ENCODE data around the gene TANC1.

Gene TANC1

GRCh38 chr2:159080641-159081040 is 112.2 kb downstream of the TANC1 start:
- Histone ChIP-seq H3K4me1 (ENCODE audit: control insufficient read depth in 1 of 2, insufficient read depth in 2 of 2, low read length in 2 of 2) (no peaks in the 10 kb centered on the region), H3K27me3 (ENCODE audit: control insufficient read depth in 1 of 2, insufficient read depth in 2 of 2, low read length in 2 of 2) (no peaks in the 10 kb centered on the region), H3K9me3 (ENCODE audit: control insufficient read depth in 1 of 2, low read length in 2 of 2) (no peaks in the 10 kb centered on the region), H3K27ac (ENCODE audit: low read depth, low read length) (no peak overlapping the region), H3K4me3 (ENCODE audit: low read depth in 1 of 2, low read length in 2 of 2) (no peak overlapping the region), H3K36me3 (ENCODE audit: control insufficient read depth in 1 of 2, insufficient read depth in 2 of 2, low read length in 2 of 2) (peaks cover 0 to 3% of the 10 kb centered on the region in 2 donors), H3K9ac (ENCODE audit: low read depth in 1 of 2, low read length in 2 of 2) (no peak overlapping the region)

GRCh38 chr2:159082119-159082518 is 113.7 kb downstream of the TANC1 start:
- Histone ChIP-seq H3K27me3 (ENCODE audit: control insufficient read depth in 1 of 2, insufficient read depth in 2 of 2, low read length in 2 of 2) (no peaks in the 10 kb centered on the region), H3K9me3 (ENCODE audit: control insufficient read depth in 1 of 2, low read length in 2 of 2) (no peaks in the 10 kb centered on the region), H3K4me3 (ENCODE audit: low read depth in 1 of 2, low read length in 2 of 2) (no peak overlapping the region), H3K36me3 (ENCODE audit: control insufficient read depth in 1 of 2, insufficient read depth in 2 of 2, low read length in 2 of 2) (peaks cover 0 to 3% of the 10 kb centered on the region in 2 donors), H3K4me1 (ENCODE audit: control insufficient read depth in 1 of 2, insufficient read depth in 2 of 2, low read length in 2 of 2) (no peaks in the 10 kb centered on the region), H3K9ac (ENCODE audit: low read depth in 1 of 2, low read length in 2 of 2) (no peak overlapping the region), H3K27ac (ENCODE audit: low read depth, low read length) (no peak overlapping the region)

GRCh38 chr2:159084384-159085370 is 116.2 kb downstream of the TANC1 start:
- no peaks in the 10 kb centered on the region for H3K9me3 ChIP-seq (ENCODE audit: control insufficient read depth in 1 of 2, low read length in 2 of 2)
- H3K4me3 ChIP-seq (ENCODE audit: low read depth in 1 of 2, low read length in 2 of 2): no peak overlapping the region
- peaks cover 0 to 3% of the 10 kb centered on the region in 2 donors for H3K36me3 ChIP-seq (ENCODE audit: control insufficient read depth in 1 of 2, insufficient read depth in 2 of 2, low read length in 2 of 2)
- H3K27ac ChIP-seq (ENCODE audit: low read depth, low read length): peak overlapping the region; percentile 28
- H3K9ac ChIP-seq (ENCODE audit: low read depth in 1 of 2, low read length in 2 of 2): no peak overlapping the region
- H3K27me3 ChIP-seq (ENCODE audit: control insufficient read depth in 1 of 2, insufficient read depth in 2 of 2, low read length in 2 of 2): no peaks in the 10 kb centered on the region
- H3K4me1 ChIP-seq (ENCODE audit: control insufficient read depth in 1 of 2, insufficient read depth in 2 of 2, low read length in 2 of 2): peaks cover 6% of the 10 kb centered on the region in 2 donors

- Histone ChIP-seq H3K9me3 (ENCODE audit: control insufficient read depth in 1 of 2, low read length in 2 of 2) (no peaks in the 10 kb centered on the region), H3K27ac (ENCODE audit: low read depth, low read length) (no peak overlapping the region), H3K27me3 (ENCODE audit: control insufficient read depth in 1 of 2, insufficient read depth in 2 of 2, low read length in 2 of 2) (no peaks in the 10 kb centered on the region), H3K4me3 (ENCODE audit: low read depth in 1 of 2, low read length in 2 of 2) (no peak overlapping the region), H3K4me1 (ENCODE audit: control insufficient read depth in 1 of 2, insufficient read depth in 2 of 2, low read length in 2 of 2) (peaks cover 22% of the 10 kb centered on the region in 2 donors), H3K9ac (ENCODE audit: low read depth in 1 of 2, low read length in 2 of 2) (no peak overlapping the region), H3K36me3 (ENCODE audit: control insufficient read depth in 1 of 2, insufficient read depth in 2 of 2, low read length in 2 of 2) (no peaks in the 10 kb centered on the region)
Observed at GRCh38 chr2:159086342-159086741, 117.9 kb downstream of the TANC1 start.

GRCh38 chr2:159086826-159087225 is 118.4 kb downstream of the TANC1 start:
- Histone ChIP-seq H3K9ac (ENCODE audit: low read depth in 1 of 2, low read length in 2 of 2) (no peak overlapping the region), H3K27ac (ENCODE audit: low read depth, low read length) (no peak overlapping the region), H3K36me3 (ENCODE audit: control insufficient read depth in 1 of 2, insufficient read depth in 2 of 2, low read length in 2 of 2) (no peaks in the 10 kb centered on the region), H3K4me3 (ENCODE audit: low read depth in 1 of 2, low read length in 2 of 2) (no peak overlapping the region), H3K9me3 (ENCODE audit: control insufficient read depth in 1 of 2, low read length in 2 of 2) (no peaks in the 10 kb centered on the region), H3K4me1 (ENCODE audit: control insufficient read depth in 1 of 2, insufficient read depth in 2 of 2, low read length in 2 of 2) (peaks cover 26 to 27% of the 10 kb centered on the region in 2 donors), H3K27me3 (ENCODE audit: control insufficient read depth in 1 of 2, insufficient read depth in 2 of 2, low read length in 2 of 2) (no peaks in the 10 kb centered on the region)

- peaks cover 44 to 46% of the 10 kb centered on the region in 2 donors for H3K4me1 ChIP-seq (ENCODE audit: control insufficient read depth in 1 of 2, insufficient read depth in 2 of 2, low read length in 2 of 2)
- H3K27ac ChIP-seq (ENCODE audit: low read depth, low read length): no peak overlapping the region
- H3K4me3 ChIP-seq (ENCODE audit: low read depth in 1 of 2, low read length in 2 of 2): no peak overlapping the region
- no peak overlapping the region for H3K9ac ChIP-seq (ENCODE audit: low read depth in 1 of 2, low read length in 2 of 2)
- H3K36me3 ChIP-seq (ENCODE audit: control insufficient read depth in 1 of 2, insufficient read depth in 2 of 2, low read length in 2 of 2): no peaks in the 10 kb centered on the region
- no peaks in the 10 kb centered on the region for H3K9me3 ChIP-seq (ENCODE audit: control insufficient read depth in 1 of 2, low read length in 2 of 2)
- H3K27me3 ChIP-seq (ENCODE audit: control insufficient read depth in 1 of 2, insufficient read depth in 2 of 2, low read length in 2 of 2): no peaks in the 10 kb centered on the region
Observed at GRCh38 chr2:159088906-159089305, 120.5 kb downstream of the TANC1 start.

GRCh38 chr2:159089543-159089942 is 121.1 kb downstream of the TANC1 start:
- H3K9ac ChIP-seq (ENCODE audit: low read depth in 1 of 2, low read length in 2 of 2): no peak overlapping the region

GRCh38 chr2:159090514-159091201 is 122.2 kb downstream of the TANC1 start:
- Histone ChIP-seq H3K4me3 (ENCODE audit: low read depth in 1 of 2, low read length in 2 of 2) (no peak overlapping the region), H3K27ac (ENCODE audit: low read depth, low read length) (no peak overlapping the region), H3K4me1 (ENCODE audit: control insufficient read depth in 1 of 2, insufficient read depth in 2 of 2, low read length in 2 of 2) (peaks cover 50 to 51% of the 10 kb centered on the region in 2 donors), H3K9me3 (ENCODE audit: control insufficient read depth in 1 of 2, low read length in 2 of 2) (peaks cover under 1 to 1% of the 10 kb centered on the region in 2 donors), H3K36me3 (ENCODE audit: control insufficient read depth in 1 of 2, insufficient read depth in 2 of 2, low read length in 2 of 2) (no peaks in the 10 kb centered on the region), H3K27me3 (ENCODE audit: control insufficient read depth in 1 of 2, insufficient read depth in 2 of 2, low read length in 2 of 2) (no peaks in the 10 kb centered on the region), H3K9ac (ENCODE audit: low read depth in 1 of 2, low read length in 2 of 2) (no peak overlapping the region)

More at GRCh38 chr2:159089543-159089942, 121.1 kb downstream of the TANC1 start:
- H3K9me3 ChIP-seq (ENCODE audit: control insufficient read depth in 1 of 2, low read length in 2 of 2): no peaks in the 10 kb centered on the region
- no peaks in the 10 kb centered on the region for H3K27me3 ChIP-seq (ENCODE audit: control insufficient read depth in 1 of 2, insufficient read depth in 2 of 2, low read length in 2 of 2)
- H3K4me1 ChIP-seq (ENCODE audit: control insufficient read depth in 1 of 2, insufficient read depth in 2 of 2, low read length in 2 of 2): peaks cover 50 to 51% of the 10 kb centered on the region in 2 donors
- H3K36me3 ChIP-seq (ENCODE audit: control insufficient read depth in 1 of 2, insufficient read depth in 2 of 2, low read length in 2 of 2): no peaks in the 10 kb centered on the region
- H3K4me3 ChIP-seq (ENCODE audit: low read depth in 1 of 2, low read length in 2 of 2): no peak overlapping the region
- no peak overlapping the region for H3K27ac ChIP-seq (ENCODE audit: low read depth, low read length)

GRCh38 chr2:159091381-159091780 is 122.9 kb downstream of the TANC1 start:
- Histone ChIP-seq H3K36me3 (ENCODE audit: control insufficient read depth in 1 of 2, insufficient read depth in 2 of 2, low read length in 2 of 2) (no peaks in the 10 kb centered on the region), H3K27ac (ENCODE audit: low read depth, low read length) (no peak overlapping the region), H3K9ac (ENCODE audit: low read depth in 1 of 2, low read length in 2 of 2) (no peak overlapping the region), H3K4me3 (ENCODE audit: low read depth in 1 of 2, low read length in 2 of 2) (no peak overlapping the region), H3K9me3 (ENCODE audit: control insufficient read depth in 1 of 2, low read length in 2 of 2) (peaks cover 6 to 7% of the 10 kb centered on the region in 2 donors), H3K4me1 (ENCODE audit: control insufficient read depth in 1 of 2, insufficient read depth in 2 of 2, low read length in 2 of 2) (peaks cover 50 to 51% of the 10 kb centered on the region in 2 donors), H3K27me3 (ENCODE audit: control insufficient read depth in 1 of 2, insufficient read depth in 2 of 2, low read length in 2 of 2) (no peaks in the 10 kb centered on the region)

GRCh38 chr2:159091976-159092375 is 123.5 kb downstream of the TANC1 start:
- no peak overlapping the region for H3K27ac ChIP-seq (ENCODE audit: low read depth, low read length)
- H3K27me3 ChIP-seq (ENCODE audit: control insufficient read depth in 1 of 2, insufficient read depth in 2 of 2, low read length in 2 of 2): no peaks in the 10 kb centered on the region
- no peak overlapping the region for H3K9ac ChIP-seq (ENCODE audit: low read depth in 1 of 2, low read length in 2 of 2)
- H3K36me3 ChIP-seq (ENCODE audit: control insufficient read depth in 1 of 2, insufficient read depth in 2 of 2, low read length in 2 of 2): no peaks in the 10 kb centered on the region
- H3K9me3 ChIP-seq (ENCODE audit: control insufficient read depth in 1 of 2, low read length in 2 of 2): peaks cover 6 to 13% of the 10 kb centered on the region in 2 donors
- peaks cover 50 to 51% of the 10 kb centered on the region in 2 donors for H3K4me1 ChIP-seq (ENCODE audit: control insufficient read depth in 1 of 2, insufficient read depth in 2 of 2, low read length in 2 of 2)
- no peak overlapping the region for H3K4me3 ChIP-seq (ENCODE audit: low read depth in 1 of 2, low read length in 2 of 2)

All from duodenal mucosa (tissue), 2 donors.